Keratinocyte (primary cell): ENCODE results near the gene NRIP2. TPM values are rescaled to one million over a fixed set of nuclear protein-coding genes. Genes with fewer than 3 reads are reported as not detected.

Experiments used
- DNase-seq: peaks from one replicate; pipeline ENCODE4 v3.0.0-alpha.2; 2011; ENCODE audit warnings: low read depth, missing footprints, low spot score
- FAIRE-seq: peaks from 2 replicates; lab custom pipeline; 2011; peaks lifted over from hg19 to GRCh38; lab: Jason Lieb, UNC
- H2AFZ ChIP-seq: 2 replicates; pipeline ENCODE4 v1.6.0; 2012; ENCODE audit warnings: low read length, control low read depth, inconsistent platforms; ENCODE audit not compliant: control insufficient read depth
- H3K27ac ChIP-seq: 2 replicates; pipeline ENCODE4 v1.5.1; 2011; ENCODE audit warnings: low read length; ENCODE audit not compliant: control insufficient read depth, insufficient read depth
- H3K27me3 ChIP-seq: 3 replicates; pipeline ENCODE4 v1.6.0; 2011; ENCODE audit warnings: low read length; ENCODE audit not compliant: control insufficient read depth, insufficient read depth; ENCODE audit errors: extremely low read depth
- H3K36me3 ChIP-seq, 2 experiments: 2 replicates in 1 of 2; 3 replicates in 1 of 2; pipeline ENCODE4 v1.5.1; 2011; ENCODE audit warnings: low read length in 2 of 2, mild to moderate bottlenecking in 1 of 2; ENCODE audit not compliant: control insufficient read depth in 2 of 2, insufficient read depth in 2 of 2; ENCODE audit errors: extremely low read depth in 1 of 2
- H3K4me1 ChIP-seq: 3 replicates; pipeline ENCODE4 v1.5.1; 2011; ENCODE audit warnings: low read length; ENCODE audit not compliant: control insufficient read depth, insufficient read depth; ENCODE audit errors: extremely low read depth
- H3K4me2 ChIP-seq: 3 replicates; pipeline ENCODE4 v1.6.0; 2011; ENCODE audit warnings: low read depth, low read length; ENCODE audit not compliant: control insufficient read depth, insufficient read depth; ENCODE audit errors: extremely low read depth
- H3K4me3 ChIP-seq, 3 experiments: fragments of 200-600 bp in 1 of 3; sonication (generic) in 1 of 3; 2 replicates in 2 of 3; 3 replicates in 1 of 3; pipeline ENCODE4 v1.5.1; 2011 to 2016; ENCODE audit warnings: low read length in 3 of 3, mild to moderate bottlenecking in 3 of 3, control low read depth in 2 of 3, inconsistent platforms in 1 of 3, low read depth in 1 of 3, mixed read lengths in 1 of 3, mixed run types in 1 of 3, moderate library complexity in 1 of 3; ENCODE audit not compliant: control insufficient read depth in 2 of 3, insufficient read depth in 2 of 3; ENCODE audit errors: extremely low read depth in 1 of 3
- H3K79me2 ChIP-seq: 2 replicates; pipeline ENCODE4 v1.6.0; 2012; ENCODE audit warnings: low read length; ENCODE audit not compliant: control insufficient read depth, insufficient read depth
- H3K9ac ChIP-seq: 3 replicates; pipeline ENCODE4 v1.6.0; 2011; ENCODE audit warnings: low read length; ENCODE audit not compliant: control insufficient read depth, insufficient read depth; ENCODE audit errors: extremely low read depth
- H3K9me1 ChIP-seq: 3 replicates; pipeline ENCODE4 v1.6.0; 2011; ENCODE audit warnings: low read length; ENCODE audit not compliant: control insufficient read depth, insufficient read depth; ENCODE audit errors: extremely low read depth
- H3K9me3 ChIP-seq: 2 replicates; pipeline ENCODE4 v1.5.1; 2012; ENCODE audit warnings: low read depth, low read length; ENCODE audit not compliant: control insufficient read depth
- H4K20me1 ChIP-seq: 3 replicates; pipeline ENCODE4 v1.6.0; 2011; ENCODE audit warnings: low read length; ENCODE audit not compliant: control insufficient read depth, insufficient read depth; ENCODE audit errors: extremely low read depth
- EZH2 ChIP-seq: IDR thresholded peaks from one replicate; pipeline ENCODE4 v1.6.1; 2012; ENCODE audit warnings: inconsistent platforms, mild to moderate bottlenecking, low read length, moderate library complexity
- dilution Hi-C: fragments of 300-500 bp; cut with MboI; formaldehyde crosslinking; loops from one replicate; pipeline ENCODE4 v1.7.0; 2020; ENCODE audit warnings: low sequenced_read_pairs; ENCODE audit not compliant: extremely low pct_ligation_motif_present
- polyA plus RNA-seq, 5 experiments: library from polyadenylated mRNA; depleted of rRNA in 3 of 5; stranded (reverse) in 3 of 5; stranded (forward) in 1 of 5; unstranded in 1 of 5; fragments of >200 nt; gene quantifications; 1 replicate in 1 of 5; 2 replicates in 3 of 5; 3 replicates in 1 of 5; pipeline versions ENCODE4 v1.2.1 to v1.2.3, GENCODE V29; 2011 to 2012; ENCODE audit warnings: missing spikeins in 2 of 5, low read depth in 1 of 5, low replicate concordance in 1 of 5
- TF ChIP-seq, protein P1 (sequence below), 3 experiments: IDR thresholded peaks in 1 of 3; conservative IDR thresholded peaks in 1 of 3; optimal IDR thresholded peaks in 1 of 3; 2 replicates in 2 of 3; 3 replicates in 1 of 3; pipeline versions ENCODE3 to v1.5.1; 2011; ENCODE audit warnings: low read length in 3 of 3, mild to moderate bottlenecking in 3 of 3, moderate library complexity in 2 of 3, control low read depth in 1 of 3, inconsistent platforms in 1 of 3; ENCODE audit not compliant: insufficient read depth in 2 of 3; ENCODE audit errors: extremely low read depth in 1 of 3

The NRIP2 gene
- polyA plus RNA-seq, 1 donor (not counting 4 experiments of a cell fraction or from before 2014, with no cell fraction given): not detected

DNA sequence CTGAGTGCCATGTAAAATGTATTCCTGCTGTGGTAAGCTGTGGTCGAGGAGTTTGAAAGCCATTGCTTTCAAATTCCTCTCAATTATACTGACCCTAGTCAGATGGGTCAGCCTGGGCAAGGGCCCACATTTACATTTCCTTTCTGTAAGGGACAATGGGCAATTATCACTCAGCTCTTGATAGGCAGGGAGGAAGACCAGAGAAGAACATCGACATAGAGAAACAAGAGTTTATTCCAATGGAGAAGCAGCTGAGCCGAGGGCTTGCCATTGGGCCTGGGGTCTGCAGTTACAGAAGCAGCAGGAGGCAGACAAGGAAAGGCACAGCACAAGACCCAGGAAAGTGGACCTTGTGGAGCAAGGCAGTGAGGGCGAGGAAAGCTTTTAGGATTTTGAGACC is 9.7 kb downstream of the NRIP2 start:
- FAIRE-seq: no peak

GRCh38 chr12:2824541-2824940 is 10.3 kb downstream of the NRIP2 start:
- H3K4me2 ChIP-seq: no peak overlapping the region
- dilution Hi-C loops: no loop called here
- H3K36me3 ChIP-seq: peaks cover 35 to 42% of the 10 kb centered on the region in 2 experiments

More for the DNA sequence above, 9.7 kb downstream of the NRIP2 start:
- TF ChIP-seq, protein P1, sequence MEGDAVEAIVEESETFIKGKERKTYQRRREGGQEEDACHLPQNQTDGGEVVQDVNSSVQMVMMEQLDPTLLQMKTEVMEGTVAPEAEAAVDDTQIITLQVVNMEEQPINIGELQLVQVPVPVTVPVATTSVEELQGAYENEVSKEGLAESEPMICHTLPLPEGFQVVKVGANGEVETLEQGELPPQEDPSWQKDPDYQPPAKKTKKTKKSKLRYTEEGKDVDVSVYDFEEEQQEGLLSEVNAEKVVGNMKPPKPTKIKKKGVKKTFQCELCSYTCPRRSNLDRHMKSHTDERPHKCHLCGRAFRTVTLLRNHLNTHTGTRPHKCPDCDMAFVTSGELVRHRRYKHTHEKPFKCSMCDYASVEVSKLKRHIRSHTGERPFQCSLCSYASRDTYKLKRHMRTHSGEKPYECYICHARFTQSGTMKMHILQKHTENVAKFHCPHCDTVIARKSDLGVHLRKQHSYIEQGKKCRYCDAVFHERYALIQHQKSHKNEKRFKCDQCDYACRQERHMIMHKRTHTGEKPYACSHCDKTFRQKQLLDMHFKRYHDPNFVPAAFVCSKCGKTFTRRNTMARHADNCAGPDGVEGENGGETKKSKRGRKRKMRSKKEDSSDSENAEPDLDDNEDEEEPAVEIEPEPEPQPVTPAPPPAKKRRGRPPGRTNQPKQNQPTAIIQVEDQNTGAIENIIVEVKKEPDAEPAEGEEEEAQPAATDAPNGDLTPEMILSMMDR (optimal IDR thresholded peaks at IDR 0.05 in 1 of 3, IDR thresholded peaks at IDR 0.05 in 1 of 3, conservative IDR thresholded peaks at IDR 0.05 in 1 of 3; ENCODE audit: extremely low read depth in 1 of 3, insufficient read depth in 2 of 3, low read length in 3 of 3): no peak
- TF ChIP-seq EZH2: no peak
- Histone ChIP-seq H3K27ac (no peak overlapping the region), H3K27me3 (no peaks in the 10 kb centered on the region), H3K4me2 (no peak overlapping the region), H3K9ac (no peak overlapping the region), H3K36me3 (peaks cover 29 to 40% of the 10 kb centered on the region in 2 experiments), H2AFZ (no peak overlapping the region), H4K20me1 (no peaks in the 10 kb centered on the region), H3K9me1 (no peaks in the 10 kb centered on the region), H3K9me3 (no peaks in the 10 kb centered on the region), H3K79me2 (no peaks in the 10 kb centered on the region), H3K4me1 (no peaks in the 10 kb centered on the region), H3K4me3 (no peak overlapping the region)
- dilution Hi-C loops: no loop called here
- no peak for DNase-seq

More at GRCh38 chr12:2824541-2824940, 10.3 kb downstream of the NRIP2 start:
- H2AFZ ChIP-seq: no peak overlapping the region
- FAIRE-seq: no peak
- H3K4me1 ChIP-seq: no peaks in the 10 kb centered on the region
- no peaks in the 10 kb centered on the region for H3K27me3 ChIP-seq
- H3K9me1 ChIP-seq: no peaks in the 10 kb centered on the region
- no peak overlapping the region for H3K27ac ChIP-seq
- no peaks in the 10 kb centered on the region for H4K20me1 ChIP-seq
- no peak overlapping the region for H3K4me3 ChIP-seq
- no peaks in the 10 kb centered on the region for H3K9me3 ChIP-seq
- no peak for DNase-seq
- TF ChIP-seq, protein P1 (optimal IDR thresholded peaks at IDR 0.05 in 1 of 3, IDR thresholded peaks at IDR 0.05 in 1 of 3, conservative IDR thresholded peaks at IDR 0.05 in 1 of 3; ENCODE audit: extremely low read depth in 1 of 3, insufficient read depth in 2 of 3, low read length in 3 of 3): no peak
- no peak for TF ChIP-seq EZH2
- H3K79me2 ChIP-seq: no peaks in the 10 kb centered on the region
- no peak overlapping the region for H3K9ac ChIP-seq
